Measurements from ENCODE around the gene PSENEN.

DNA sequence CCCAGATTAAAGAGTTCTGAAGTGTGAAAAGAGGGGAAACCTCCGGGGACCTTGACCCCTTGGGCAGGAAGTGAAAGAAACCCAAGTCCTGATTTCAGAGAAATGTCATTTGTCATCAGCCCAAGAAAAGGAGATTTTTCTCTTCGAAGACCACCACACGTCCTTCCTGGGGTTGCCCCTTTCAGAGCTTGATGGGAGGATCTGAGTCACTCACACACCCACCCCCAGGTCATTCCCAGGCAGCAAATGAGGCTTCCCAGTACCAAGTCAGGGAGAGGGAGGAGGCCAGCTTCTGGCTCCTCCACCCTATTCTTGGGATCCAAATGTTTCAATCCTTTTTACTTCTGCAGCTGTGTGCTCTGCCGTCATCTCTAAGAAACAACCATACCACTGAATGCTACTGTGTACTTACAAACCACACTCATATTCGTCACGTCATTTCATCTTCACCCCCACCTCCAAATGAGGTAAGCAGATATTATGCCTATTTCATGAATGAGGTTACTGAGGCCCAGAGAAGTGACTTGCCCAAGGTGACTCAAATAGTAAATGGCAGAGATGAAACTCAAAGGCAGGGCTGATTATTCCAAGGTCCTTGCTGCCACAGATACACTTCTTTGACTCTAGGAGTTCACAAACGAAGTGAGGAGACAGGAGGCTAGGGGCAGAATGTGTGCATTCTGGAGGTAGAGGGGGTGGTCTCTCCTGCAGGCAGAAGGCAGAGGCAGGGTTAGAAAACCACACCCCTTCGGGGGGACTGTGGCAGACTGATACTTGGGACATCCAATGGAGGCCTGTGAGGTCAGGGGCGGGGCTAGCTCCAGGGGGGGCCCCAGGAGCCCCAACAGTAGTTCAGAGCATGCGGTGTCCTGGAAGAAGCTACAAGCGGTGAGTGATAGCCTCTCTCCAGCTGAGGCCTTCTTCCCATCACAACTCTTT, 32.6 kb upstream of the PSENEN start:
- TF ChIP-seq, protein P1, sequence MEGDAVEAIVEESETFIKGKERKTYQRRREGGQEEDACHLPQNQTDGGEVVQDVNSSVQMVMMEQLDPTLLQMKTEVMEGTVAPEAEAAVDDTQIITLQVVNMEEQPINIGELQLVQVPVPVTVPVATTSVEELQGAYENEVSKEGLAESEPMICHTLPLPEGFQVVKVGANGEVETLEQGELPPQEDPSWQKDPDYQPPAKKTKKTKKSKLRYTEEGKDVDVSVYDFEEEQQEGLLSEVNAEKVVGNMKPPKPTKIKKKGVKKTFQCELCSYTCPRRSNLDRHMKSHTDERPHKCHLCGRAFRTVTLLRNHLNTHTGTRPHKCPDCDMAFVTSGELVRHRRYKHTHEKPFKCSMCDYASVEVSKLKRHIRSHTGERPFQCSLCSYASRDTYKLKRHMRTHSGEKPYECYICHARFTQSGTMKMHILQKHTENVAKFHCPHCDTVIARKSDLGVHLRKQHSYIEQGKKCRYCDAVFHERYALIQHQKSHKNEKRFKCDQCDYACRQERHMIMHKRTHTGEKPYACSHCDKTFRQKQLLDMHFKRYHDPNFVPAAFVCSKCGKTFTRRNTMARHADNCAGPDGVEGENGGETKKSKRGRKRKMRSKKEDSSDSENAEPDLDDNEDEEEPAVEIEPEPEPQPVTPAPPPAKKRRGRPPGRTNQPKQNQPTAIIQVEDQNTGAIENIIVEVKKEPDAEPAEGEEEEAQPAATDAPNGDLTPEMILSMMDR (IDR thresholded peaks at IDR 0.05 in 4 of 5, conservative IDR thresholded peaks at IDR 0.05 in 1 of 5) = no peak
- no peak for TF ChIP-seq POLR2A (IDR thresholded peaks at IDR 0.05)

Data from gastrocnemius medialis (tissue), 4 donors.